C4-2B (cell line): ENCODE measurements around the gene TMED7.

ENCODE experiments used
- CTCF ChIP-seq: fragments of 450-650 bp; conservative IDR thresholded peaks from 2 replicates; pipeline ENCODE4 v1.5.1; 2017; ENCODE audit warnings: mild to moderate bottlenecking
- ZFX ChIP-seq: fragments of 450-650 bp; IDR thresholded peaks from 2 replicates; pipeline ENCODE4 v1.6.1; 2017

- no peak for TF ChIP-seq CTCF
- TF ChIP-seq ZFX, result no peak
Observed at GRCh38 chr5:115648056-115648455, 22.2 kb upstream of the TMED7 start.
